HG03103 (cell line): Measurements from ENCODE around the gene SRC.

Source experiments
- ATAC-seq: cut with Tn5 transposase; IDR thresholded peaks from one replicate; pipeline ENCODE4 v1.9.1; 2021; ENCODE audit warnings: low read depth; ENCODE audit not compliant: unreplicated experiment

The SRC gene

GRCh38 chr20:37420610-37421009, 74.7 kb downstream of the SRC start:
- ATAC-seq, result no peak

GRCh38 chr20:37421060-37421905, 75.3 kb downstream of the SRC start:
- no peak for ATAC-seq

GRCh38 chr20:37421988-37422387, 76.0 kb downstream of the SRC start:
- ATAC-seq, result no peak

GRCh38 chr20:37422791-37423286, 76.9 kb downstream of the SRC start:
- ATAC-seq, result no peak

DNA sequence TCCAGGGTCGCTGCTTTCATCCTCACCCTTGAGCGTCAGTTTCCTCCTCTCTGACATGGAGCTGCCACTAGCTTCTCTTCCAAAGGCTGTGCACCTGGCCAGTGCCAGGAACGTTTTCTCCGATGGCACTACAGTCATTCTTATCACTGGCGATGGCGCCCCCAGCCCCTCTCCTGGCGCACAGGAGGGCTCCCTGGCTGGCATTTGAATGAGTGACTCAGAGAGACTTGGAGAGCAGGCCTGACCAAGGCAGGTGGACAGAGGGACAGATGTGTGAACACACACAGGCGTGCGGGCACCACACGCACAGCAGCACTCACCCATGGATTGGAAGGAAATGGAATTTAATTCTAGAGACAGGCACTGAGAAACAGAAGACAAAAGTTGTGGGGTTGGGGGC, 77.6 kb downstream of the SRC start:
- ATAC-seq, result no peak

- no peak for ATAC-seq
Measured at GRCh38 chr20:37424062-37424851, 78.3 kb downstream of the SRC start.

- ATAC-seq, result no peak
Measured at GRCh38 chr20:37425103-37425625, 79.2 kb downstream of the SRC start.

DNA sequence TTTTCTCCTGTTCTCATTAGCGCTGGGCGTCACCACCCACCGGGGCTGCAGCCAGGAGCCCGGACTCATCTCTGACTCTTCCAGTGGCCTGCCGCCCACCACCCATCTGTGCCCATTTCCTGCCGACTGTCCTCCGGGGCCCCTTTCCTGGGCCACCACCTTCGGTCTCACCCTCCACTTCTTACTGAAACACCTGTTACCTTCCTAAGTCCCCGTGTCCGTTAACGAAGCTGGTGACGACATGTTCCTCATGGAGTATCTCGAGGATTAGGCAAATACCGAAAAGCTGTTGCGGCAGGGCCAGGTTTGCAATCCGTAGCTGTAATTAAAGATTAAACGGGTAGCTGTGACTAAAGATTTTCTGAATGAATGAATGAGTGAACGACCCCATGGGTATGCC, 80.2 kb downstream of the SRC start:
- no peak for ATAC-seq

- ATAC-seq, result no peak
Measured at GRCh38 chr20:37426978-37427377, 81.0 kb downstream of the SRC start.

DNA sequence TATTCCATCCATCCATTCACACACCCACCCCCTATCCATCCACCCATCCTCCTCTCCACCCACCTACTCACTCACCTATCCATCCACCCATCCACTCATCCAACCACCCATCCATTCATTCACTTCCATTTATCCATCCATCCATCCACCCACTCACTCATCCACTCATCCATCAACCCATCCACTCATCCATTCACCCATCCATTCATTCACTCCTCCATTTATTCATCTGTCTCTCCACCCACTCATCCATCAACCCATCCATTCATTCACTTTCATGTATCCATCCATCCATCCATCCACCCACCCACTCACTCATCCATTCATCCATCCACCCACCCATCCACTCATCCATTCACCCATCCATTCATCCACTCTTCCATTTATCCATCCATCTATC, 84.1 kb downstream of the SRC start:
- ATAC-seq, result no peak

GRCh38 chr20:37430778-37431460, 85.0 kb downstream of the SRC start:
- no peak for ATAC-seq

GRCh38 chr20:37431786-37432185, 85.8 kb downstream of the SRC start:
- no peak for ATAC-seq

GRCh38 chr20:37432606-37433005, 86.7 kb downstream of the SRC start:
- ATAC-seq, result no peak

DNA sequence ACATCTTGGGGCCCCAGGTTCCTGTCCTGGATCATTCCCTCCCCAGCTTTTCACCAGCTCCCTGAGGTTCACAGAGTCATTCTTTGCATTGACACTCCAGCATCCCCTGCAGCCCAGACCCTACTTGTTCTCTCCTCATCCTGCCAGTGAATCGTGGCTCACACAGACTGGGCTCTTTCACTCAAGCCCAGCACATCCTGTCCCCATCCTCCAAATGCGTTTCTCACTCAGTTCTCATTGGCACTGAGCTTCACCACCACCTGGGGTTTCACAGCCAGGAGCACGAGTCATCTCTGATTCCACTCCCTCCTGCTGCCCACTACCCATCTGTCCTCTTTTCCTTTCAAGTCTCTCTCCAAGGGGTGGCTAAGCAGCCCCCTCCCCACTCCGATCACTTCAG, 89.7 kb downstream of the SRC start:
- ATAC-seq, result no peak

DNA sequence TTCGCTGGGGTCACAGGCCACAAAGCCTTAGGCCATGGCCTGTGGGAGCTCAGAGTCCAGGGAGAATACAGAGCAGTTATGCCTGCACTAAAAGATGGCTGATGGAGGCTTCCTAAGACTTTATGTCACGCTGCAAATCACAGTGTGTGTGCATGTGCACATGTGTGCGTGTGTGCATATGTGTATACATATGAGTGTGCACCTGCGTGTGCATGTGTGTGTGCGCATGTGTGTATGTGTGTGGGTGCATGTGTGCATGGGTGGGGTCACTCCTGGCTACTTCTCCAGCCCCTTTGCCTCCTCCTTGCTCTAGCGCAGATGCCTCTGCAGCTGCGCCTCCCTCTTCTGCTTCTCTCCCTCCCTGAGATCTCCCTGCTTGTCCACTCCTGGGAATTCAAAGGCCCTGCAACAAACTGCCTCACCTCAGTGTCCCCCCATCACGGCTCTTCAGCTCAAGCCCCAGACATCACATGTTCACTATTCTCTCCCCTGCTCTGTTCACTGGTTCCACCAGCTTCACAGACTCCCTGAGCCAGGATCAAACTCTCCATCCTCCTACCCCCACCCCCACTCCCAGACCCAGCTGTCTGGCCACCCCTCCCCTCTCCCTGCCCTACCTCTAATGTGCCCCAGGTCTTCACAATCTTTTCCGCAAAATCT, 90.7 kb downstream of the SRC start:
- ATAC-seq, result no peak

DNA sequence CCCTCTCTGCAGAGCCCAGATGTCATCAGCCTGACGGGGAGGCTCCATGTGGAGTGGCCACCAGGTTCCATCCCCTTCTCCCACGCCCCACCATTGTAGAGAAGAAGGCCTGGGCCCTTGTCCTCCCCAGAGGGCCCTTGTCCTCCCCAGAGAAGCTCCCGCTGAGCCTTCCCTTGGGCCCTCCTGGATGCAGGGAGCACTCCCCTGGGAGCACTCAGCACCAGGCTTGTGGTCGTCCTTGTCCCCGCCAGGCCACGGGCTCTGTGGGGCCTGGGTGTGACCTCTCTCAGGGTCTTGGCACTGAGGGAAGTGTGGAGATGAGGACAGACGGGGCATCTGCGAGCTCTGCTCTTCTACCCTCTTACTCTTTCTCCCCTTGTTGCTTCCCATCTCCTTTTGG, 91.7 kb downstream of the SRC start:
- ATAC-seq, result no peak

DNA sequence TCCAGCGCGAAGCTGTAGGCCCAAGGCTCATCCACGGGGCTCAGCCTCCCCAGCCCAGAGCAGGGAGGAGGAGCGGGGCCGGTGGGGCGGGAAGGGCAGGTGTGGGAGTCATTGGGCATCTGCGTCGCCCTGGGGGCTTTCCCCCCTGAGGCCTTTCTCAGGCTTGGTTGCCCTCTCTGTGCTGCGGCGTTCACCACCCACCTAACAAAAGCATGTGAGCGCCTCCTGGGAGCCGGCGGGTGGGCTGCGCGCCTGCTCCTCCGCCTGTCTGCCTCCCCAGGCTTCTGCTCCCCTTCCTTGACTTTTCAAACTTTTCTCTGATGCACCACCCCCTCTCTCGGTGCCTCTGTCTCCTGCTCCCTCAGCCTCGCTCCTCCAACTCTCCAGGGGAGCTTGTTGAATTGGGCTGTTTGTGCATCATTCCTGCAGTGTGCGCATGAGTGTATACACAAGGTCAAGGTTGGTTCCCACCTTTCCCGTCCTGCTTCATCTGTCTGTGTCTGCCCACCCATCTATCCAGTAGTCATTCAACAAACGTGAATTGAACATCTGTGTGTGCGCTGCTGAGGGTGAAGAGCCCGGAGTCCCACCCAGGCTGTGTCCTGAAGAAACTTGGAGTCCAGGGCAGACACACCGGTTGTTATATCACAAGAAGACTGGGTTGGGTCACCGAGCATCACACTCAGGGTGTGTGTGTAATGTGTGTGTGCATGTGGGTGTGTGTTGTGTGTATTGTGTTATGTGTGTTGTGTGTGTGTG, 92.7 kb downstream of the SRC start:
- no peak for ATAC-seq

DNA sequence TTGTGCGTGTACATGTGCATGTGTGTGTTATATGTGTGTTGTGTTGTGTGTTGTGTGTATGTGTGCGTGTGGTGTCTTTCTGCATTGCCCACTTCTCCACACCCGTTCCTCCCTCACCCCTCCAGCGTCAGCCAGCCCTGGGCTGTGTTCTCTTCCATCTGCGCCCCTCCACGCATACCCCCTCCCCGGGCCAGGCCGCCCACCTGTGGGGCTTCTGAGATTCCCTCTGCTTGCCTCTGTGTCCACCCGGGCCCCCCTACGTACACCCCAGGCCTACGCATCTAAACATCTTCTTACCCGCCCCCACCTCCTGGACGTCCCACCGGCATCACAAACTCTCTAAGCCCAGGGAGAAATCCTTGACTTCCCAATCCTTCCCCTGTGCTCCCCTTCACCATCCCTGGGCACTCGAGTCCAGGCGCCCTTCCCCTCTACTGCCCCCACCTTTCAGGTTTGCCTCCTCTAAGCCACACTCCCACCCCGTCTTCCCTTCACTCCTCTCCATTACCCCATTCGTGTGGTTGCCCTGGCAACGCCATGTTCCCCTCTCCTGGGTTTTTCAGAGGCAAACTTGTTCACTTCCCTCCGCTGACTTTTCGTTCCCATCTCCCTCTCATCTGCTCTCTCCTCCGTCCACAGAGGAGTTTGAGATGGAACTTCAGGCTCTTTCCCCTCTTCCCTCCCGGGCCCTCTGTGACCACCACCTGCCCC, 93.4 kb downstream of the SRC start:
- no peak for ATAC-seq

DNA sequence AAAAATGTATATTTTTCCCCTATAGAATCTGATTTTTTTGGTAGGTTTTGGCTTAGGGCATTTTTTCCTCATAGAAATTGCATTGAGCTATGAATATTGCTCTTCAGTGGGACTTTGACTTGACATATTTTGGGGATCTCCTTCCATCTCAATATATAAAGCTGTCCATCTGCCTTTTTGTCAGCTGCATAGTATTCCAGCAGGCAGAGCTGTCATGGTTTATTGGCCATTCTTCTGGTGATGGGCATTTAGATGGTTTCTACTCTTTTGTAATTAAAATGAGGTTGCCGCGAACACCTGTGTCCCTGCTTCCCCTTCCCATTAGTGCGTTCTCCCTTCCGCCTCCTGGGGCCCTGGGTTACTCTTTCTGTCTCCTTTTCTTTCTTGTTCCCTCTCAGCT, 95.1 kb downstream of the SRC start:
- ATAC-seq, result no peak
